ENCODE data around the gene HOXA9. TPM values are rescaled to one million over a fixed set of nuclear protein-coding genes. Genes with fewer than 3 reads are reported as not detected.

The HOXA9 gene
- total RNA-seq, 4 donors from 2014 or later, result 0.63 to 1.9 (median 0.67) TPM; not detected in 1

GRCh38 chr7:27174874-27175625 lies 9.7 kb upstream of the HOXA9 start:
- Histone ChIP-seq H3K27me3 (peaks cover 89% of the 10 kb centered on the region), H3K27ac (no peak overlapping the region), H3K36me3 (no peaks in the 10 kb centered on the region), H3K4me1 (peaks cover 20 to 29% of the 10 kb centered on the region in 2 donors), H3K9me3 (no peaks in the 10 kb centered on the region), H3K4me3 (replicated peaks in 1 of 3) (no peak overlapping the region)
- WGBS, 2 donors, result 32 to 41% methylated on average over 12 of the region's 12 CpGs
- intact Hi-C loops (cut with DNase I), result loop anchor here (10.0 kb wide), 1 partner anchor 1090 kb away; no protein-coding TSS in a partner anchor
- TF ChIP-seq POLR2A (IDR thresholded peaks at IDR 0.05), result no peak
- TF ChIP-seq, protein P1, sequence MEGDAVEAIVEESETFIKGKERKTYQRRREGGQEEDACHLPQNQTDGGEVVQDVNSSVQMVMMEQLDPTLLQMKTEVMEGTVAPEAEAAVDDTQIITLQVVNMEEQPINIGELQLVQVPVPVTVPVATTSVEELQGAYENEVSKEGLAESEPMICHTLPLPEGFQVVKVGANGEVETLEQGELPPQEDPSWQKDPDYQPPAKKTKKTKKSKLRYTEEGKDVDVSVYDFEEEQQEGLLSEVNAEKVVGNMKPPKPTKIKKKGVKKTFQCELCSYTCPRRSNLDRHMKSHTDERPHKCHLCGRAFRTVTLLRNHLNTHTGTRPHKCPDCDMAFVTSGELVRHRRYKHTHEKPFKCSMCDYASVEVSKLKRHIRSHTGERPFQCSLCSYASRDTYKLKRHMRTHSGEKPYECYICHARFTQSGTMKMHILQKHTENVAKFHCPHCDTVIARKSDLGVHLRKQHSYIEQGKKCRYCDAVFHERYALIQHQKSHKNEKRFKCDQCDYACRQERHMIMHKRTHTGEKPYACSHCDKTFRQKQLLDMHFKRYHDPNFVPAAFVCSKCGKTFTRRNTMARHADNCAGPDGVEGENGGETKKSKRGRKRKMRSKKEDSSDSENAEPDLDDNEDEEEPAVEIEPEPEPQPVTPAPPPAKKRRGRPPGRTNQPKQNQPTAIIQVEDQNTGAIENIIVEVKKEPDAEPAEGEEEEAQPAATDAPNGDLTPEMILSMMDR (IDR thresholded peaks at IDR 0.05), result no peak
- no peak for DNase-seq

- intact Hi-C loops (cut with DNase I), result loop anchor here (10.0 kb wide), 1 partner anchor 1089 kb away; no protein-coding TSS in a partner anchor
- H3K27ac ChIP-seq, result no peak within 1 kb of the TSS
- peaks cover 89% of the 10 kb centered on the region for H3K27me3 ChIP-seq
- no peaks in the 10 kb centered on the region for H3K9me3 ChIP-seq
- no peaks in the 10 kb centered on the region for H3K36me3 ChIP-seq
- H3K4me3 ChIP-seq (replicated peaks in 1 of 3), result peak within 1 kb of the TSS in 2 of 3 donors; percentile 7 to 30
- TF ChIP-seq POLR2A (IDR thresholded peaks at IDR 0.05), result no peak
- TF ChIP-seq, protein P1 (IDR thresholded peaks at IDR 0.05), result no peak
- 7 to 9% methylated on average over 27 to 32 of the region's 82 CpGs for WGBS, 2 donors
- peaks cover 14 to 30% of the 10 kb centered on the region in 2 donors for H3K4me1 ChIP-seq
- no peak for DNase-seq
Measured at GRCh38 chr7:27173956-27174873, 8.9 kb upstream of the HOXA9 start, which contains the start of gene HOXA10. Gene HOXA10 (minus strand): TSS chr7:27174320. CDS start chr7:27174306, 14 bp downstream.

GRCh38 chr7:27173511-27173955 lies 8.2 kb upstream of the HOXA9 start:
- H3K9me3 ChIP-seq, result no peaks in the 10 kb centered on the region
- DNase-seq, result no peak
- H3K4me3 ChIP-seq (replicated peaks in 1 of 3), result peak overlapping the region in 2 of 3 donors; percentile 7 to 30
- no peaks in the 10 kb centered on the region for H3K36me3 ChIP-seq
- TF ChIP-seq, protein P1 (IDR thresholded peaks at IDR 0.05), result no peak
- no peak for TF ChIP-seq POLR2A (IDR thresholded peaks at IDR 0.05)
- intact Hi-C loops (cut with DNase I), result loop anchor here (10.0 kb wide), 1 partner anchor 1089 kb away; no protein-coding TSS in a partner anchor
- H3K4me1 ChIP-seq, result peaks cover 14 to 30% of the 10 kb centered on the region in 2 donors
- no peak overlapping the region for H3K27ac ChIP-seq
- peaks cover 89% of the 10 kb centered on the region for H3K27me3 ChIP-seq
- 2% methylated on average over 9 of the region's 59 CpGs; no CpG with 5 or more reads in 1 of the 2 donors for WGBS, 2 donors

- no peaks in the 10 kb centered on the region for H3K9me3 ChIP-seq
- TF ChIP-seq POLR2A (IDR thresholded peaks at IDR 0.05), result no peak
- TF ChIP-seq, protein P1 (IDR thresholded peaks at IDR 0.05), result no peak
- peaks cover 89% of the 10 kb centered on the region for H3K27me3 ChIP-seq
- 4 to 5% methylated on average over 19 to 32 of the region's 58 CpGs for WGBS, 2 donors
- peak overlapping the region in 2 of 3 donors; percentile 7 to 30 for H3K4me3 ChIP-seq (replicated peaks in 1 of 3)
- H3K4me1 ChIP-seq, result peaks cover 14 to 30% of the 10 kb centered on the region in 2 donors
- DNase-seq, result no peak
- no peak overlapping the region for H3K27ac ChIP-seq
- intact Hi-C loops (cut with DNase I), result loop anchor here (10.0 kb wide), 1 partner anchor 1088 kb away; no protein-coding TSS in a partner anchor
- no peaks in the 10 kb centered on the region for H3K36me3 ChIP-seq
Measured at GRCh38 chr7:27172823-27173510, 7.6 kb upstream of the HOXA9 start.
